GM20000 (cell line): ENCODE results near the gene MAGI2.

Source experiments
- DNase-seq: peaks from one replicate; pipeline ENCODE4 v3.0.0; 2012; ENCODE audit warnings: low spot score
- TF ChIP-seq, protein P1 (sequence below): IDR thresholded peaks from 2 replicates; pipeline ENCODE4 v1.5.1; 2012; ENCODE audit warnings: mild to moderate bottlenecking, control low read depth; ENCODE audit errors: extremely low read depth, missing control alignments

The MAGI2 gene

GRCh38 chr7:78020874-78021249, 1432.6 kb downstream of the MAGI2 start:
- TF ChIP-seq, protein P1, sequence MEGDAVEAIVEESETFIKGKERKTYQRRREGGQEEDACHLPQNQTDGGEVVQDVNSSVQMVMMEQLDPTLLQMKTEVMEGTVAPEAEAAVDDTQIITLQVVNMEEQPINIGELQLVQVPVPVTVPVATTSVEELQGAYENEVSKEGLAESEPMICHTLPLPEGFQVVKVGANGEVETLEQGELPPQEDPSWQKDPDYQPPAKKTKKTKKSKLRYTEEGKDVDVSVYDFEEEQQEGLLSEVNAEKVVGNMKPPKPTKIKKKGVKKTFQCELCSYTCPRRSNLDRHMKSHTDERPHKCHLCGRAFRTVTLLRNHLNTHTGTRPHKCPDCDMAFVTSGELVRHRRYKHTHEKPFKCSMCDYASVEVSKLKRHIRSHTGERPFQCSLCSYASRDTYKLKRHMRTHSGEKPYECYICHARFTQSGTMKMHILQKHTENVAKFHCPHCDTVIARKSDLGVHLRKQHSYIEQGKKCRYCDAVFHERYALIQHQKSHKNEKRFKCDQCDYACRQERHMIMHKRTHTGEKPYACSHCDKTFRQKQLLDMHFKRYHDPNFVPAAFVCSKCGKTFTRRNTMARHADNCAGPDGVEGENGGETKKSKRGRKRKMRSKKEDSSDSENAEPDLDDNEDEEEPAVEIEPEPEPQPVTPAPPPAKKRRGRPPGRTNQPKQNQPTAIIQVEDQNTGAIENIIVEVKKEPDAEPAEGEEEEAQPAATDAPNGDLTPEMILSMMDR: no peak
- DNase-seq: no peak

DNA sequence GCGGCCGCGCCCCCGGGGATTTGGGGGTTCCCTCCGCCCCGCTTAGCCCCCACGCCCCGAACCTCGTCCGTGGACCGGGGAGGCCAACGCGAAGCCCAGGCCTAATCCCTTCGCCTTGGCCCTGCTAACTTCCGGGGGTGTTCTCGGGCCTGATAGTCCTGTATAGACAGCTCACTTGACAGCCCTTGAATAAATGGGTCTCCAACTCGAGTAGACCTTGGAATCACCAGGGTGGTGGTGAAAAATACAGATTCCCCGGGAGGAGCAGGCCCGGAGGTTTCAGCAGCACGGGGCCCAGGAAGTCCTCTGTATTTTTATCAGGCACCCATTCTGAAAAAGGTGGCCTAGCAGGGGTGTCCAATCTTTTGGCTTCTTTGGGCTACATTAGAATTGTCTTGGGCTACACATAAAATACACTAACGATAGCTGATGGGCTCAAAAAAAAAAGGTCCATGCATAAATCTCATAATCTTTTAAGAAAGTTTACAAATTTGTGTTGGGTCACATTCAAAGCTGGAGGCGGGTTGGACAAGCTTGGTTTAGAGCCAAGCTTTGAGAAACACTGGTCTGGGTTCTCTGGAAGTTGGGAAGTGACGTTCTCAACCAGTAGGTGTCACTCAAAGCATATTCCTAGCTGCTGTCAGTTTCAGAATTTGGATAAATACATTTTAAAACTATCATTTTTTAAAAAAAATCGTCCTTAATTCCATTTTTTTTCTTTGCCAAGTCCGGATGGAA, 1433.2 kb downstream of the MAGI2 start:
- peak; percentile 75 for DNase-seq
- TF ChIP-seq, protein P1: peak; percentile 58

GRCh38 chr7:78019447-78020135, 1433.9 kb downstream of the MAGI2 start:
- TF ChIP-seq, protein P1: no peak
- DNase-seq: peak; percentile 88

DNA sequence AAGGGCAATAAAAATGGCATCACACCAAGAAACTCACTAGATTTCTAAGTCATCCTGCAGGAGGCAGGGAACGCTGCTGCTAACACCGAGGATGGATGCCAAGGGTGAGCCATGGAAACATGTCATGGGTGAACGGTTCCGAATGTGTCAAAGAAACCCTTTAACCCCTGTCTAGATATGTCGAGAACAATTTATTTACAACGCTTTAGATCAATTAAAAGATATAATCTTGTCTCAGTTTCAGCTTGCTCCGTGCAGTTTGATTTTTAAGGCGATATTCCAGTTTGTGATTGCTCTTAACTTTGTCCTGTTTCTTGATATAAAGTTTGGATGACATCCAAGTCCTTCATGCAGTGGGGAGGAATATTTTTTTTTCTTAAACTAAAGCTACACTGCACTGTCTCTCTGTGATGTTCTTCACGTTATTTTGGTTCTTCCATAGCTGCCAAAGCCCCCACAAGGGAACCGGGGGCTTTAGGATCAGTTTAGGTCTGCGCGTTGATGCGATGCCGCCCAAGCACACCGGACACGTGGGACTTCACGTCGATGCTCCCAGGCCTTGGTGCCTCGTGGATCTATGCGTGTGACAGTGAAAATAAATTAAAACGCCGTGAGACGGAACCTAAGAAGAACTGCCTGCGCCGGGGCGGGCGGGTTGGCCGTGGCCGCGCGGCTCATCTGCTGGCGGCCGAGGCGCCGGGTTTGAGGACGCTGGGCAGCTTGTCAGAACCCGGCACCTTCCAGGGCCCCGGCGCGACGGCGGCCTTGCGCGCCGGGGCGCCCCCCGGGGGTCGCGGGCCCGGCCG, 1434.6 kb downstream of the MAGI2 start:
- TF ChIP-seq, protein P1: no peak
- DNase-seq: no peak

GRCh38 chr7:78017591-78018100, 1435.8 kb downstream of the MAGI2 start:
- no peak for DNase-seq
- TF ChIP-seq, protein P1: no peak

DNA sequence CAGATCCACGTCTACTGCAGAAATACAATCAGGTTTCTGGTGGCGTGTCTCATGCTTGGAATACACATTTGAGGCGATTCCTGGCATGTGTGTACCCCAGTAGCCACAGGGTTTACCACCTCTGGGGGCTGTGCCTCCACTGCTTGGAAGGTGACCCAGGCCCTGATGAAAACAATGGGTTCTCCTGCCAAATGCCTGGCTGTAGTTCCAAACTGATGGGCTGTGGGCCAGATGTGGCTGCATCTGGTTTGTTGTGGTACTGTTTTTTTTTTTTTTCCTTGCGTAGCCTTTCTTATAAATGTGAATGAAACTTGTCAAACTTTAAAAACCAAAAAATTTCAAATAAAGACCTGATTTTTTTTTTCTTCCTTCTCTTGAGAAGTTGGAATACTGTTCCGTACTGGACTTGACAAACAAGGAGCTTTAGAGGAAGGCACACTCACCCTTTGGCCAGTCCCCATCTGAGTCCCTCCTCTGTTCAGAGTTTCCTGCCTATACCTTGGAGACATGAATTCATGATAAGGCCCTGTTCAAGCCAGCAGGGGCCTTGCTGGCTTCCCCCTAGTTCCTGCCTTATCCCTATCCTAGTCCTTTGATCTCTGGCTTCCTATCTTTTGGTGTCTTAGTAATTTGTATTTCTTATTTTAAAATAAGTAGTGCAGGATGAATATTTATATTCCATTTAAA, 1437.8 kb downstream of the MAGI2 start:
- DNase-seq: no peak
- TF ChIP-seq, protein P1: no peak
